Suprapubic skin (tissue), 4 donors: ENCODE data around the gene COL19A1. TPM values are rescaled to one million over a fixed set of nuclear protein-coding genes. Genes with fewer than 3 reads are reported as not detected.

ENCODE experiments used
- DNase-seq, 2 donors: peaks; one replicate each; pipeline ENCODE4 v3.0.0-alpha.2; 2019; ENCODE audit warnings: low spot score in 2 of 2
- H3K27ac ChIP-seq: fragments of 200-600 bp; sonication (generic); one replicate; pipeline ENCODE4 v1.5.1; 2019
- H3K27me3 ChIP-seq: fragments of 200-600 bp; sonication (generic); one replicate; pipeline ENCODE4 v1.5.1; 2019
- H3K36me3 ChIP-seq: fragments of 200-600 bp; sonication (generic); one replicate; pipeline ENCODE4 v1.5.1; 2019
- H3K4me1 ChIP-seq: fragments of 200-600 bp; sonication (generic); one replicate; pipeline ENCODE4 v1.5.1; 2019
- H3K4me3 ChIP-seq: fragments of 200-600 bp; sonication (generic); one replicate; pipeline ENCODE4 v1.5.1; 2019; ENCODE audit warnings: mild to moderate bottlenecking
- H3K9me3 ChIP-seq: fragments of 200-600 bp; sonication (generic); one replicate; pipeline ENCODE4 v1.5.1; 2019
- EP300 ChIP-seq: sonication (generic); formaldehyde crosslinking; IDR thresholded peaks from one replicate; pipeline ENCODE4 v1.6.1; 2017; ENCODE audit warnings: antibody characterized with exemption
- POLR2A ChIP-seq, 2 donors: fragments of 450-650 bp; IDR thresholded peaks; one replicate each; pipeline ENCODE4 v1.6.1; 2017; ENCODE audit warnings: antibody characterized with exemption in 2 of 2, mild to moderate bottlenecking in 2 of 2, moderate library complexity in 2 of 2
- POLR2AphosphoS5 ChIP-seq, 3 donors: sonication (generic); formaldehyde crosslinking; IDR thresholded peaks; one replicate each; pipeline ENCODE4 v1.6.1; 2017; ENCODE audit warnings: antibody characterized with exemption in 3 of 3
- WGBS: methylation state at CpG from one replicate; pipeline ENCODE4 v1.1.5; 2018; 5-methylcytosine and 5-hydroxymethylcytosine counted together
- total RNA-seq, 4 donors: library from RNA; depleted of rRNA; stranded (reverse); fragments of >200 nt; gene quantifications; one replicate each; pipeline ENCODE4 v1.1.0, GENCODE V29; 2016
- TF ChIP-seq, protein P1 (sequence below), 2 donors: fragments of 200-600 bp in 1 of 2; fragments of 450-650 bp in 1 of 2; sonication (generic) in 1 of 2; IDR thresholded peaks; one replicate each; pipeline ENCODE4 v1.5.1; 2016 to 2019; ENCODE audit warnings: antibody characterized with exemption in 2 of 2, mild to moderate bottlenecking in 1 of 2, moderate library complexity in 1 of 2

COL19A1 gene
- under 1 TPM in 1 of 4 donors, not detected in 3; 0.10 TPM for total RNA-seq

DNA sequence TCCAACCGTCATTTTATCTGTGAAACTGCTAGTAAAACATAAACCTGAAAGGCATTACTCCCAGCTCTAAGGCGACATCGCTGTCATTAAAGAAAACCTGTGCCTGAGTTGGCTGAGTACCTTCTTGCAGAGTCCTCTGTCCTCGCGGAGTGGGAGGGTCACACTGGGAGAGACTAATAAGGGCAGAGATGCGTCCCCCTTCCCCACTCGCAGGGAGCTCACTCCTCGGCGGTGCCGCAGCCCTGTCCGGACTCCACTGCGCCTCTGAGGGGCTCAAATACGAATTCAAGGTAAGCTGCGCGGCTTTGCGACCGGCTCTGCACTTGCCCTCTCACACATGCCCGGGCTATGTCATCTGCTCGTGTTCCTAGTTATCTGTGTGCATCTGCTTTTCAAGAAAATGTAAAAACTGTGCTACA is at the start of gene COL19A1:
Gene COL19A1, plus strand, starts transcription at position 206 of the 419 bp plus-strand sequence. CDS start 13,012 bp downstream, outside the sequence.
- H3K36me3 ChIP-seq: no peaks in the 10 kb centered on the region
- H3K4me3 ChIP-seq: peak within 1 kb of the TSS; percentile 59
- peaks cover 13% of the 10 kb centered on the region for H3K4me1 ChIP-seq
- H3K9me3 ChIP-seq: no peaks in the 10 kb centered on the region
- H3K27me3 ChIP-seq: peaks cover 9% of the 10 kb centered on the region
- WGBS: 6% methylated on average over 19 of the region's 19 CpGs
- TF ChIP-seq POLR2A (IDR thresholded peaks at IDR 0.05): no peak
- TF ChIP-seq POLR2AphosphoS5 (IDR thresholded peaks at IDR 0.05): no peak
- TF ChIP-seq, protein P1, sequence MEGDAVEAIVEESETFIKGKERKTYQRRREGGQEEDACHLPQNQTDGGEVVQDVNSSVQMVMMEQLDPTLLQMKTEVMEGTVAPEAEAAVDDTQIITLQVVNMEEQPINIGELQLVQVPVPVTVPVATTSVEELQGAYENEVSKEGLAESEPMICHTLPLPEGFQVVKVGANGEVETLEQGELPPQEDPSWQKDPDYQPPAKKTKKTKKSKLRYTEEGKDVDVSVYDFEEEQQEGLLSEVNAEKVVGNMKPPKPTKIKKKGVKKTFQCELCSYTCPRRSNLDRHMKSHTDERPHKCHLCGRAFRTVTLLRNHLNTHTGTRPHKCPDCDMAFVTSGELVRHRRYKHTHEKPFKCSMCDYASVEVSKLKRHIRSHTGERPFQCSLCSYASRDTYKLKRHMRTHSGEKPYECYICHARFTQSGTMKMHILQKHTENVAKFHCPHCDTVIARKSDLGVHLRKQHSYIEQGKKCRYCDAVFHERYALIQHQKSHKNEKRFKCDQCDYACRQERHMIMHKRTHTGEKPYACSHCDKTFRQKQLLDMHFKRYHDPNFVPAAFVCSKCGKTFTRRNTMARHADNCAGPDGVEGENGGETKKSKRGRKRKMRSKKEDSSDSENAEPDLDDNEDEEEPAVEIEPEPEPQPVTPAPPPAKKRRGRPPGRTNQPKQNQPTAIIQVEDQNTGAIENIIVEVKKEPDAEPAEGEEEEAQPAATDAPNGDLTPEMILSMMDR (IDR thresholded peaks at IDR 0.05): no peak
- TF ChIP-seq EP300: no peak
- H3K27ac ChIP-seq: no peak within 1 kb of the TSS
- no peak for DNase-seq

DNA sequence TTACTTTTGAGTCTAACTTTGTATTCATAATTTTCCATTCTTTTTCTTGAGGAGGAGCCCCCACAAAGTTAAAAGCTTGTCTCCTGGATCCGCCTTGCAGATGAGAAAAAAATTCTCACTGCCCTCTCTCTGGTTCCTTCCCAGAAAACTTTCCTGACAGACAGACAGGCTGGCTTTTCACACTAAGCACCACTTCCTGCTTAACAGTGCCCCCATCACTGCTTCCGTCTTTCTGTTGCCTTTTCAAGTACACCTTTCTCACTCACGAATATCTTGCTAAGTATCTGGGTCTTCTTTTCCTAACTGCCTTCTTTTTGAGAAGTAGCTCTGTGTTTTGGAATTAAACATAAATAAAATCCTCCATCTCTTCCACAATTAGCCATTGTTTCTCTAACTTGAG is 49.8 kb upstream of the COL19A1 start:
- H3K36me3 ChIP-seq: no peaks in the 10 kb centered on the region
- H3K27ac ChIP-seq: no peak overlapping the region
- WGBS: 76% methylated on average over 3 of the region's 3 CpGs
- DNase-seq: no peak
- TF ChIP-seq POLR2A (IDR thresholded peaks at IDR 0.05): no peak
- no peak for TF ChIP-seq EP300
- TF ChIP-seq, protein P1 (IDR thresholded peaks at IDR 0.05): no peak
- TF ChIP-seq POLR2AphosphoS5 (IDR thresholded peaks at IDR 0.05): no peak
- peaks cover 7% of the 10 kb centered on the region for H3K4me1 ChIP-seq
- no peaks in the 10 kb centered on the region for H3K9me3 ChIP-seq
- H3K4me3 ChIP-seq: no peak overlapping the region
- no peaks in the 10 kb centered on the region for H3K27me3 ChIP-seq

DNA sequence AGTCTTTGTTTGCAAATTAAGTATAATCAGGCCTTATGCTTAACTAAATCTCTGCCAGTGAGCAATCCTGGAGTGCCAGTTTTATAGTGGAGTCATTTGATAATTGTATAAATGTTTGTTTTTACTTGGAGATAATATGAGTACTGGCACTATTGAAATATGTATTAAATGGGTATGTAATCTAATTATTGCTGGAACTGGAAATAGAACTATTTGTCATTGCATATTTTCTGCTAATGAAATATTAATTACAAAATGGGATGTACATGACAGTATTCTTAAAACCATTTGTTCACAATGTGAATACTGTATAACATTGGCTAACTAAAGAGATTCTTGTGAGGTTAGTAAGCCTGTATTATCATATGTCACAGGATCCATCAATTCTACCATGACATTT is 49.0 kb upstream of the COL19A1 start:
- TF ChIP-seq, protein P1 (IDR thresholded peaks at IDR 0.05): no peak
- TF ChIP-seq EP300 (no peak), POLR2AphosphoS5 (IDR thresholded peaks at IDR 0.05) (no peak), POLR2A (IDR thresholded peaks at IDR 0.05) (no peak)
- no peak for DNase-seq
- H3K27me3 ChIP-seq: no peaks in the 10 kb centered on the region
- peaks cover 7% of the 10 kb centered on the region for H3K4me1 ChIP-seq
- H3K4me3 ChIP-seq: no peak overlapping the region
- no peaks in the 10 kb centered on the region for H3K36me3 ChIP-seq
- H3K9me3 ChIP-seq: no peaks in the 10 kb centered on the region
- H3K27ac ChIP-seq: no peak overlapping the region

DNA sequence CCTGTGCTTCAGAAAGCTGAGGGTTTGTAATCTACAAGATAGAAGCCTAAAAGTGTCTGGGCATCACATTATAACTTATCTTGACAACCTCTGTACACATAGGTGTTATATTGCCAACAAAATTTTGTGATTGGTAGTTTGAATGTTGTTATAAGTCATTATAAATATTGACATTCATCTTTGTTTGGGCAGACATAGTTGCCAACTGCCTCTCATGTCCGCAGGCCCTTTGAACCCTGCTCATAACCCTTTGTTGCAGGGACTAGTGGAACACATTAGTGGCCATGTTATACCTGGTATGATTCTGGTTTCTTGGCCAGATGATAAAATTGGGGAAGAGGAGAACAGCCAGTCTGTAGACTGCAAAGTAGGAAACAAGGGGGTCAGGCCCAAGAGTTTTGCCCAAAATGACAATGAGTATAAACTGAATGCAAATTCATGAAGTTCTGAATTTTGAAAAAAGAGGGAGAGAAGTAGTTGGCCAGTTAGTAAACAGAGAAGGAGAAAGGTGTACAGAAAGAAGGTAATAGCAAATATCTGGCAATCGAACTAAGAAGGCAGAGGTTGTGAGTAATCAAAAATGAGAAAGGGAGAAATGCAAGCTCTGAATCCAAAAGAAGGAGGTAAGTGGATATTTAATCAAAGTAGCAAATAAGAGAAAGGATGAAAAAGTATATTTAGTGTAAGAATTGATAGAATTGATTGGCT is 48.0 kb upstream of the COL19A1 start:
- no peaks in the 10 kb centered on the region for H3K36me3 ChIP-seq
- DNase-seq: no peak
- TF ChIP-seq EP300 (no peak), POLR2AphosphoS5 (IDR thresholded peaks at IDR 0.05) (no peak), POLR2A (IDR thresholded peaks at IDR 0.05) (no peak)
- TF ChIP-seq, protein P1 (IDR thresholded peaks at IDR 0.05): no peak
- peaks cover 6% of the 10 kb centered on the region for H3K4me1 ChIP-seq
- no peaks in the 10 kb centered on the region for H3K27me3 ChIP-seq
- WGBS: 88% methylated on average over 2 of the region's 2 CpGs
- H3K9me3 ChIP-seq: no peaks in the 10 kb centered on the region
- H3K4me3 ChIP-seq: no peak overlapping the region
- no peak overlapping the region for H3K27ac ChIP-seq

DNA sequence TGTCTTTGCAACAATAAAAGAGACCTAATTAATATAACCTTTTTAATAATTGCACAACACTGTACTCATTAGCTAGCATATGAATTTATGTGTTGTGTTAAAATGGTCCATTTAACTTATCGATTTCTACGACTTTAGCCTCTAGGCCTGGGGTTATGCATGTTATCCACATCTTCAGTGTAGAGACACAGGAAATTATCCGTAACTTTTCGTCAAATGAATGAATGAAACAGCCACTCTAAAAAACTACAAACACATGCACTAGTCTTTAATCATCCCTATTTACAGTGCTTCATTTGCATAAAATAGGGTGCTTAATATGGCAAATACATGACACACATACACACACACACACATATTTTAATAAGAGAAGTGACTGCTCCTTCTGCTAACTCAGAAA is 47.2 kb upstream of the COL19A1 start:
- no peak overlapping the region for H3K27ac ChIP-seq
- no peaks in the 10 kb centered on the region for H3K4me1 ChIP-seq
- 88% methylated on average over 4 of the region's 4 CpGs for WGBS
- no peaks in the 10 kb centered on the region for H3K27me3 ChIP-seq
- H3K9me3 ChIP-seq: no peaks in the 10 kb centered on the region
- no peak overlapping the region for H3K4me3 ChIP-seq
- TF ChIP-seq, protein P1 (IDR thresholded peaks at IDR 0.05): no peak
- TF ChIP-seq POLR2A (IDR thresholded peaks at IDR 0.05): no peak
- no peak for TF ChIP-seq EP300
- TF ChIP-seq POLR2AphosphoS5 (IDR thresholded peaks at IDR 0.05): no peak
- no peak for DNase-seq
- H3K36me3 ChIP-seq: no peaks in the 10 kb centered on the region
